ENCODE measurements around the gene HIF1A.
A peak's percentile ranks its signal among the peaks of the same experiment; 100 is the strongest.

HIF1A gene

DNA sequence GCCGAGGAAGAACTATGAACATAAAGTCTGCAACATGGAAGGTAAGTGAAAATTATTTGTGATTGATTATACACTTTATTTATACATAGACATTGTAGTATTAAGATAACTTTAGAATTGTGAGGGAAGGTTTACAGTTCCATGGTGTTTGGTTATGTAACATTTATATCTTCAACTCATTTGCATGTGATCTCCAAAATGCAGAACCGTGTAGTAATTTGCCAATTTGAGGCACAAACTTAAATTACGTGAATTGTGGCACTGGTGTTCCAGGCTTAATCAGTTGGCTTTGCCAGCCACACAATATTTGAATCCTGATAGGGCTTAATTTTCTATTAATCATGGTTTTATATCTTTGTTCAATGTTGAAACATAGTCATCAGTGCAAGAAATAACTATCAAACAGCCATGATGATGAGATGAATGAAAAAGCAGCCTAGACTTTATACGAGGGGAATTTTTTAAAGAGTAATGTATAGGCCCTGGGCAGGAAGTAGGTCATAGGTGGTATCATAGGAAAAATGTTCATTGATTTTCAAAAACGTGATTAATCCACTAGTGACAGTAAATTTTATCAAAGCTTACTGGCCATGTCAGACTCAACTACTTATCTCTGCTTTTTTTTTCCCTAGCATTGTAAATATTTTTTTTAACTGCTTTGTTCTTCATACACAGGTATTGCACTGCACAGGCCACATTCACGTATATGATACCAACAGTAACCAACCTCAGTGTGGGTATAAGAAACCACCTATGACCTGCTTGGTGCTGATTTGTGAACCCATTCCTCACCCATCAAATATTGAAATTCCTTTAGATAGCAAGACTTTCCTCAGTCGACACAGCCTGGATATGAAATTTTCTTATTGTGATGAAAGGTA is 31.7 kb downstream of the HIF1A start:
- in situ Hi-C loops (cut with HindIII; ENCODE audit: low sequenced_read_pairs): loop anchor here (10.0 kb wide), 1 partner anchor 252 kb away; no protein-coding TSS in a partner anchor
- DNase-seq (ENCODE audit: low read depth): no peak
- TF ChIP-seq, protein P1, sequence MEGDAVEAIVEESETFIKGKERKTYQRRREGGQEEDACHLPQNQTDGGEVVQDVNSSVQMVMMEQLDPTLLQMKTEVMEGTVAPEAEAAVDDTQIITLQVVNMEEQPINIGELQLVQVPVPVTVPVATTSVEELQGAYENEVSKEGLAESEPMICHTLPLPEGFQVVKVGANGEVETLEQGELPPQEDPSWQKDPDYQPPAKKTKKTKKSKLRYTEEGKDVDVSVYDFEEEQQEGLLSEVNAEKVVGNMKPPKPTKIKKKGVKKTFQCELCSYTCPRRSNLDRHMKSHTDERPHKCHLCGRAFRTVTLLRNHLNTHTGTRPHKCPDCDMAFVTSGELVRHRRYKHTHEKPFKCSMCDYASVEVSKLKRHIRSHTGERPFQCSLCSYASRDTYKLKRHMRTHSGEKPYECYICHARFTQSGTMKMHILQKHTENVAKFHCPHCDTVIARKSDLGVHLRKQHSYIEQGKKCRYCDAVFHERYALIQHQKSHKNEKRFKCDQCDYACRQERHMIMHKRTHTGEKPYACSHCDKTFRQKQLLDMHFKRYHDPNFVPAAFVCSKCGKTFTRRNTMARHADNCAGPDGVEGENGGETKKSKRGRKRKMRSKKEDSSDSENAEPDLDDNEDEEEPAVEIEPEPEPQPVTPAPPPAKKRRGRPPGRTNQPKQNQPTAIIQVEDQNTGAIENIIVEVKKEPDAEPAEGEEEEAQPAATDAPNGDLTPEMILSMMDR (IDR thresholded peaks at IDR 0.05; ENCODE audit: low read depth, low read length, missing control alignments): no peak
- H3K4me3 ChIP-seq (ENCODE audit: low read depth, low read length): no peak overlapping the region

DNA sequence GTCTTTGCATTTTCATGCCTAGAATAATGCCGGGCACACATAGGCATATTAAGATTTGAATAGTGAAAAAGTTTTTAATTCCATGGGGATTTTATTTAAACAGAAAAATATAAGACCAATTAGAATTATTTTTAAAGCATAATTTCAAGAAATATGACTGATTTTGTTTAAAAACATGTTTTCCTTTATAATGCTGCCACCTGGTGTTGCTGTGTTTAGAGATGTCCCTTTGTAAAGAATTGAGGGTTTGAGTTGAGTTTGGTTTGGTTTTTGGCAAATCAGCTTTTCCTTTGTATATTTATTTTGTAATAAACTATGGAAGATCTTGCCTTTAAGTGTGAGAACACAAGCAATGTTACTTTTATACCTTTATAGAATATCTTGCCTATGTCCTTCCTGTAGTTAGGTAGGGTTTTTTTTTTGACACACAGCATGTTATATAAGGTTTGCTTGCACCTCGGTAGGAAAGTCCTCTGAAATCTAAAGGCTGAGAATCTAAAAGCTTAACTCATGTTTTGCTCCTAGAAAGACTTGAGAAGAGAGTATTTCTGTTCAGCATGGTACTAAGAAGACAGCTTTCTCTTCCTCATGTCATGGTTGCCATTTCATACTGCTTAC is 35.6 kb downstream of the HIF1A start:
- TF ChIP-seq, protein P1 (IDR thresholded peaks at IDR 0.05; ENCODE audit: low read depth, low read length, missing control alignments): peak; percentile 21
- in situ Hi-C loops (cut with HindIII; ENCODE audit: low sequenced_read_pairs): no loop called here
- DNase-seq (ENCODE audit: low read depth): no peak
- H3K4me3 ChIP-seq (ENCODE audit: low read depth, low read length): no peak overlapping the region

DNA sequence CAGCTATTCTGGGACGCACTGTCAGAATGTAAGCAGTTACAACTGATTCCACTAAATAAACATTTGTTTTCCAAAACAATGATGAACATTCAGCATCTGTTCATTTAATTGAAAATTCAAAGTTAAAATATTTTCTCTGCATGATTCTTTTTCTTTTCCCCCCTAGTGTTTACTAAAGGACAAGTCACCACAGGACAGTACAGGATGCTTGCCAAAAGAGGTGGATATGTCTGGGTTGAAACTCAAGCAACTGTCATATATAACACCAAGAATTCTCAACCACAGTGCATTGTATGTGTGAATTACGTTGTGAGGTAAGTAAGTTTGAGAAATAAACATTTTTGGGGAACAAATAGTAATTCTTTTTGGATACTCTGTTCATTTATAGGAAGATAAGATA is 38.7 kb downstream of the HIF1A start:
- TF ChIP-seq, protein P1 (IDR thresholded peaks at IDR 0.05; ENCODE audit: low read depth, low read length, missing control alignments): no peak
- in situ Hi-C loops (cut with HindIII; ENCODE audit: low sequenced_read_pairs): no loop called here
- no peak for DNase-seq (ENCODE audit: low read depth)
- no peak overlapping the region for H3K4me3 ChIP-seq (ENCODE audit: low read depth, low read length)

DNA sequence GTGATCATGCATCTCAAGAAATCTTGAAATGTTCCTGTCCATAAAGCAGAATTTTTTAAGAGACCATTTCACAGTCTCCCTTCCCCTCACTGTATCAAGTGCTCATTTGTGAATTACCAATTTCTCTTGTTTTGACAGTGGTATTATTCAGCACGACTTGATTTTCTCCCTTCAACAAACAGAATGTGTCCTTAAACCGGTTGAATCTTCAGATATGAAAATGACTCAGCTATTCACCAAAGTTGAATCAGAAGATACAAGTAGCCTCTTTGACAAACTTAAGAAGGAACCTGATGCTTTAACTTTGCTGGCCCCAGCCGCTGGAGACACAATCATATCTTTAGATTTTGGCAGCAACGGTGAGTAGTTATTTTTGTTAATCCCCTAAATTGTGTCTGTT is 41.4 kb downstream of the HIF1A start:
- in situ Hi-C loops (cut with HindIII; ENCODE audit: low sequenced_read_pairs): no loop called here
- no peak overlapping the region for H3K4me3 ChIP-seq (ENCODE audit: low read depth, low read length)
- TF ChIP-seq, protein P1 (IDR thresholded peaks at IDR 0.05; ENCODE audit: low read depth, low read length, missing control alignments): no peak
- no peak for DNase-seq (ENCODE audit: low read depth)

DNA sequence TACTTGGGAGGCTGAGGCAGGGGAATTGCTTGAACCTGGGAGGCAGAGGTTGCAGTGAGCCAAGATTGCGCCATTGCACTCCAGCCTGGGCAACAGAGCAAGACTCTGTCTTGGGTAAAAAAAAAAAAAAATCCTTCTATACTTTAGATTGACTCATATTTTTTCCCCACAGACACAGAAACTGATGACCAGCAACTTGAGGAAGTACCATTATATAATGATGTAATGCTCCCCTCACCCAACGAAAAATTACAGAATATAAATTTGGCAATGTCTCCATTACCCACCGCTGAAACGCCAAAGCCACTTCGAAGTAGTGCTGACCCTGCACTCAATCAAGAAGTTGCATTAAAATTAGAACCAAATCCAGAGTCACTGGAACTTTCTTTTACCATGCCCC is 42.6 kb downstream of the HIF1A start:
- in situ Hi-C loops (cut with HindIII; ENCODE audit: low sequenced_read_pairs): no loop called here
- no peak for DNase-seq (ENCODE audit: low read depth)

DNA sequence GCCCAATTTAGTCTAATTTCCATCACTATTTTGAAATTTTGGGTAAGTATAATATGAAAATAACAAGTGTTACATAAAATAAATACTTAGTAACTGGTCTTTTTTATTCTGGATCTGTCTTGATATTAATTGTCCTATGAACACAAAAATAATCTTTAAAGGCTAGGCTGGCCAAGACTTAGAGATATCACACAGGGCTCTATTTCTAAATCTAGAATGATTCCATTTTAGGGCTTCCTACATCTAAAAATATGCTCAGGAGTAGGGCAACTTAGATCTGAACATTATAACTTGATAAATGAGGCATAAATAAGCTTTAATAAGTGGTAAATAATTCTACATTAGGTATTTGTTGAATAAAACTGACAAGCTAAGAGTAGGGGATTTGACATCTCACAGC is 43.8 kb downstream of the HIF1A start:
- in situ Hi-C loops (cut with HindIII; ENCODE audit: low sequenced_read_pairs): no loop called here
- DNase-seq (ENCODE audit: low read depth): no peak

More for the DNA sequence above, 42.6 kb downstream of the HIF1A start:
- H3K4me3 ChIP-seq (ENCODE audit: low read depth, low read length): no peak overlapping the region
- TF ChIP-seq, protein P1 (IDR thresholded peaks at IDR 0.05; ENCODE audit: low read depth, low read length, missing control alignments): no peak

More for the DNA sequence above, 43.8 kb downstream of the HIF1A start:
- TF ChIP-seq, protein P1 (IDR thresholded peaks at IDR 0.05; ENCODE audit: low read depth, low read length, missing control alignments): no peak
- H3K4me3 ChIP-seq (ENCODE audit: low read depth, low read length): no peak overlapping the region
